OCI-LY3 (cell line): ENCODE results near the gene GIMAP4.

Source experiments
- H2AFZ ChIP-seq: fragments of 200-600, 300-600 bp; shearing (Covaris generic); 2 replicates; pipeline ENCODE4 v1.6.0; 2014; ENCODE audit warnings: antibody characterized with exemption, low read depth, low read length
- H3K27ac ChIP-seq: fragments of 200-600, 300-600 bp; sonication (generic); 2 replicates; pipeline ENCODE4 v1.5.1; 2014; ENCODE audit warnings: mild to moderate bottlenecking, low read length, moderate library complexity, mixed read lengths
- H3K27me3 ChIP-seq: fragments of 200-600, 300-600 bp; sonication (generic); 2 replicates; pipeline ENCODE4 v1.6.1; 2014; ENCODE audit warnings: low read depth, low read length, mixed read lengths
- H3K36me3 ChIP-seq: fragments of 200-600, 300-600 bp; sonication (generic); replicated peaks from 2 replicates; pipeline ENCODE3; 2014; ENCODE audit warnings: low read depth, low read length, mixed read lengths
- H3K4me1 ChIP-seq: fragments of 300-600, 200-600 bp; sonication (generic); 2 replicates; pipeline ENCODE4 v1.6.1; 2014; ENCODE audit warnings: low read length, mixed read lengths
- H3K4me2 ChIP-seq: fragments of 200-600, 300-600 bp; sonication (generic); 2 replicates; pipeline ENCODE4 v1.6.1; 2014; ENCODE audit warnings: low read length, mixed read lengths
- H3K4me3 ChIP-seq: fragments of 300-600, 200-600 bp; sonication (generic); 2 replicates; pipeline ENCODE4 v1.5.1; 2014; ENCODE audit warnings: antibody characterized with exemption, mild to moderate bottlenecking, low read length, moderate library complexity
- H3K79me2 ChIP-seq: fragments of 300-600, 200-600 bp; shearing (Covaris generic); 2 replicates; pipeline ENCODE4 v1.6.1; 2014; ENCODE audit warnings: mild to moderate bottlenecking, low read length, mixed read lengths
- H3K9ac ChIP-seq: fragments of 300-600, 200-600 bp; shearing (Covaris generic); 2 replicates; pipeline ENCODE4 v1.6.0; 2014; ENCODE audit warnings: mild to moderate bottlenecking, low read length, moderate library complexity
- H3K9me3 ChIP-seq: fragments of 200-600, 300-600 bp; shearing (Covaris generic); 2 replicates; pipeline ENCODE4 v1.6.1; 2014; ENCODE audit warnings: low read length, mixed read lengths; ENCODE audit not compliant: insufficient read depth
- H4K20me1 ChIP-seq: fragments of 200-600, 300-600 bp; sonication (generic); 2 replicates; pipeline ENCODE4 v1.6.1; 2016; ENCODE audit warnings: low read length, mixed read lengths; ENCODE audit not compliant: insufficient read depth
- CTCF ChIP-seq: fragments of 200-600, 300-600 bp; sonication (generic); IDR thresholded peaks from 2 replicates; pipeline ENCODE4 v1.5.1; 2014; ENCODE audit warnings: antibody characterized with exemption, low read length, low read depth
- EZH2phosphoT487 ChIP-seq: fragments of 200-600 bp; shearing (Covaris generic); IDR thresholded peaks from 2 replicates; pipeline ENCODE4 v1.6.1; 2018; ENCODE audit warnings: antibody characterized with exemption, mixed run types, low read depth

The GIMAP4 gene

GRCh38 chr7:150531704-150532103, 35.5 kb upstream of the GIMAP4 start:
- H2AFZ ChIP-seq: no peak overlapping the region
- H3K27me3 ChIP-seq: no peaks in the 10 kb centered on the region
- H3K27ac ChIP-seq: no peak overlapping the region
- no peaks in the 10 kb centered on the region for H3K36me3 ChIP-seq
- TF ChIP-seq EZH2phosphoT487 (no peak), CTCF (no peak)
- H3K79me2 ChIP-seq: no peaks in the 10 kb centered on the region
- no peak overlapping the region for H3K4me2 ChIP-seq
- H3K4me1 ChIP-seq: no peaks in the 10 kb centered on the region
- H4K20me1 ChIP-seq: no peaks in the 10 kb centered on the region
- H3K9me3 ChIP-seq: peaks cover 4% of the 10 kb centered on the region; the same call in 1 of the 2 replicates
- no peak overlapping the region for H3K4me3 ChIP-seq
- H3K9ac ChIP-seq: no peak overlapping the region

- Histone ChIP-seq H3K36me3 (no peaks in the 10 kb centered on the region), H3K27ac (no peak overlapping the region), H3K79me2 (no peaks in the 10 kb centered on the region), H3K4me1 (no peaks in the 10 kb centered on the region), H3K9ac (no peak overlapping the region), H3K27me3 (no peaks in the 10 kb centered on the region), H3K4me2 (no peak overlapping the region), H2AFZ (no peak overlapping the region), H4K20me1 (no peaks in the 10 kb centered on the region), H3K9me3 (0 out of 2 replicates have a peak, but pooled peaks cover 8% of the 10 kb centered on the region), H3K4me3 (no peak overlapping the region)
- TF ChIP-seq EZH2phosphoT487: no peak
- no peak for TF ChIP-seq CTCF
These were observed 28.9 kb upstream of the GIMAP4 start for GRCh38 chr7:150538259-150538658.

DNA sequence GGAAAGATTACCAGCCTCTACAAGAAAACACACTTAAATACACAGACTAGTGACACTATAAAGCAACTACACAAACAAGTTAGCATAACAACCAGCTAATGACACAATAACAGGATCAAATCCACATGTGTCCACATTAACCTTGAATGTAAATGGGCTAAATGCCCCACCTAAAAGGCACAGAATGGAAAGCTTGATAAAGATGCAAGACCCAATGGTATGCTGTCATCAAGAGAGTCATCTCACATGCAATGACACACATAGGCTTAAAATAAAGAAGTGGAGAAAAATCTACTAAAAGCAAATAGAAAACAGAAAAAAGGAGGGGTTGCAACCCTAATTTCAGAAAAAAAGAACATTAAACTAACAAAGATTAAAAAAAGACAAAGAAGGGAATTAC, 14.0 kb upstream of the GIMAP4 start:
- TF ChIP-seq EZH2phosphoT487: no peak
- no peak for TF ChIP-seq CTCF

GRCh38 chr7:150556521-150557138, 10.6 kb upstream of the GIMAP4 start:
- Histone ChIP-seq H3K4me3 (no peak overlapping the region), H3K9me3 (no peaks in the 10 kb centered on the region), H2AFZ (no peak overlapping the region), H4K20me1 (no peaks in the 10 kb centered on the region), H3K27ac (no peak overlapping the region), H3K4me2 (no peak overlapping the region), H3K36me3 (no peaks in the 10 kb centered on the region), H3K27me3 (peaks cover 18% of the 10 kb centered on the region; the same call in 1 of the 2 replicates), H3K9ac (no peak overlapping the region), H3K79me2 (no peaks in the 10 kb centered on the region), H3K4me1 (no peaks in the 10 kb centered on the region)
- TF ChIP-seq CTCF: no peak
- no peak for TF ChIP-seq EZH2phosphoT487

More for the DNA sequence above, 14.0 kb upstream of the GIMAP4 start:
- no peak overlapping the region for H3K27ac ChIP-seq
- H3K4me3 ChIP-seq: no peak overlapping the region
- no peaks in the 10 kb centered on the region for H3K79me2 ChIP-seq
- H3K36me3 ChIP-seq: no peaks in the 10 kb centered on the region
- no peak overlapping the region for H3K4me2 ChIP-seq
- H3K4me1 ChIP-seq: no peaks in the 10 kb centered on the region
- H3K9me3 ChIP-seq: 0 out of 2 replicates have a peak, but pooled peaks cover 7% of the 10 kb centered on the region
- H3K9ac ChIP-seq: no peak overlapping the region
- H3K27me3 ChIP-seq: peaks cover 18% of the 10 kb centered on the region; the same call in 1 of the 2 replicates
- H4K20me1 ChIP-seq: no peaks in the 10 kb centered on the region
- no peak overlapping the region for H2AFZ ChIP-seq
